ENCODE measurements around the gene GSTK1.

GSTK1 gene

DNA sequence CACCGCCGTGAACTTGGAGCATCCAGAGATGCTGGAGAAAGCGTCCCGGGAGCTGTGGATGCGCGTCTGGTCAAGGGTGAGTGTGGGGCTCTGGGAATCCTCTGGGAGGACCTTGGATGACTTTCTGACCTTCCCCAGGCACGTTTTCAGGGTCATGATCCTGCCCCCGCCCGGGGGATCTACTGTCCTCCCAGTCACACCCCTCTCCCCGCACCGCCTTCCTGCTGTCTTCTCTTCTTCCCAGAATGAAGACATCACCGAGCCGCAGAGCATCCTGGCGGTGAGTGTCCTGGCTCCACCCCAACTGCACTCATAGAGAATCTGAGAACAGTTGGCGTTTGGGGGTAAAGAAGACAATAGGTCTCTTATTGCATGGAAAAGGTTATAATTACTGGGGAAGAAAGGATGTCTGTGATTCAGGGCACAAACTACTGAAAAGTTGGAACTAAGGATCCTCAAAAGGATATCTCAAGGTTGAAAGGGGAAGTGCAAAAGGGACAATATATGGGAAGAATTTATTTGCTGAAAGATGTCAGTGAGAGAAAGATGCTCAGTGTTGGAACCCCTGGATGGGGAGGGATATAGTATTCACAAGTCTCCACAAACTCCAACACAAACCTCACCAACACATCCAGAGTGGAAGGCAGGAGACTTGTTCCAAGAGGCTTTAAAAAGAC lies 1.9 kb downstream of the GSTK1 start:
- TF ChIP-seq CTCF (conservative IDR thresholded peaks at IDR 0.05; ENCODE audit: low read depth, low read length), result no peak
- H3K4me3 ChIP-seq (ENCODE audit: low read depth, low read length), result no peak overlapping the region
- no peak for DNase-seq (ENCODE audit: low read depth)

GRCh38 chr7:143269251-143269650 lies 6.0 kb downstream of the GSTK1 start:
- H3K4me3 ChIP-seq (ENCODE audit: low read depth, low read length), result no peak overlapping the region
- no peak for DNase-seq (ENCODE audit: low read depth)
- no peak for TF ChIP-seq CTCF (conservative IDR thresholded peaks at IDR 0.05; ENCODE audit: low read depth, low read length)

GRCh38 chr7:143271240-143271639 lies 8.0 kb downstream of the GSTK1 start:
- DNase-seq (ENCODE audit: low read depth), result no peak
- no peak overlapping the region for H3K4me3 ChIP-seq (ENCODE audit: low read depth, low read length)
- TF ChIP-seq CTCF (conservative IDR thresholded peaks at IDR 0.05; ENCODE audit: low read depth, low read length), result no peak

DNA sequence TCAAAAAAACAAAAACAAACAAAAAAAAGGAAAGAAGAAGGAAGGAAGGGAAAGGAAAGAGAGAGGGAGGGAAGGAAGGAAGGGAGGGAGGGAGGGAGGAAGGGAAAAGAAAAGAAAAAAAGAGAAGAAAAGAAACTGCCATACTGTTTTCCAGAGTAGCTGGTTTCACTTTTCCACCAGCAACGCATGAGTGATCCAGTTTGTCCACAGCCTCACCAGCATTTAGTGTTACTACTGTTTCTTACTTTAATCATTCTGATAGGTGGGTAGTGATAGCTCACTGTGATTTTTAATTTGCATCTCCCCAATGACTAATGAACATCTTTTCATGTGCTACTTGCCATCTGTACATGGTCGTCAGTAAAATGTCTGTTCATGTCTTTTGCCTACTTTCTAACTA lies 9.6 kb downstream of the GSTK1 start:
- DNase-seq (ENCODE audit: low read depth), result no peak
- no peak overlapping the region for H3K4me3 ChIP-seq (ENCODE audit: low read depth, low read length)
- TF ChIP-seq CTCF (conservative IDR thresholded peaks at IDR 0.05; ENCODE audit: low read depth, low read length), result no peak

DNA sequence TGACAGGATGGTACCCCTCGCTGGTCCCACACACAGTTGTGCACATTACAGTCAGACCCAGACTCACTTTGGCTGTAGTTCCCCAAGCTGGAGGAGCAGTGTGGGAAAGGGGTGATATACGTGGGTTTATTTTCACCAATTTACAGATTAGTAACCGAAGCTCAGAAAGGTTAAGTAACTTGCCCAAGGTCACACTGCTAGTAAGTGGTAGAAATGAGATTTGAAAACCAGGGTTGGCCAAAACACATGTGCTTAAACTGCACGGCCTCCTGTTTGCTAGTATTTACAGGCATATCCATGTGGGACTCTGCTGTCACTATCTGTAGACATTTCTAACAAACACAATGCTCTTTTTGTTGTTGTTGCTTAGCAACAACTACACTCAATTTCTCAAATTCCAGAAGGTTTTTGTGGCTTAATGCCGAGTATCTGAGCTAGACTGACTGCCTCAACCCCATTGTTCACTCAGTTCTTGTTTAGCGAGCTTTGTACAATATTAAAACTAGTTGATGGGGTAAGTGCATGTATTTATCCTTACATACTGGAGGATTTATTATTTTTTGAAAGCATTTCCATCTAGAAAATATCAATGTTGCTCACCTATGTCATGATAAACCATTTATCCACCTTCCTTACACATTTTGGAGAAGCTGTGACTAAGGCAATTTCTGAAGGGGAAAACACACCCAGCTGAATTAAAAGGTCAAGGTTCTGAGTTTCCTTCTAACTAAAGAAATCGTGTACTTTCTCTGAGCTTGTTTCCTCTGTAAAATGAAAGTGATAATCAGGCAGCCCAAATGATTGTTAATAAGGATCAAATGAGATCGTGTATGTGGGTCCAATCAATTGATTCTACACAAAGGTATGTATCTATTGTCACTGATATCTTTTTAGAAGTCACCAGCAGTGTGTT lies 16.2 kb downstream of the GSTK1 start:
- no peak overlapping the region for H3K4me3 ChIP-seq (ENCODE audit: low read depth, low read length)
- DNase-seq (ENCODE audit: low read depth), result peak; percentile 86
- TF ChIP-seq CTCF (conservative IDR thresholded peaks at IDR 0.05; ENCODE audit: low read depth, low read length), result no peak

DNA sequence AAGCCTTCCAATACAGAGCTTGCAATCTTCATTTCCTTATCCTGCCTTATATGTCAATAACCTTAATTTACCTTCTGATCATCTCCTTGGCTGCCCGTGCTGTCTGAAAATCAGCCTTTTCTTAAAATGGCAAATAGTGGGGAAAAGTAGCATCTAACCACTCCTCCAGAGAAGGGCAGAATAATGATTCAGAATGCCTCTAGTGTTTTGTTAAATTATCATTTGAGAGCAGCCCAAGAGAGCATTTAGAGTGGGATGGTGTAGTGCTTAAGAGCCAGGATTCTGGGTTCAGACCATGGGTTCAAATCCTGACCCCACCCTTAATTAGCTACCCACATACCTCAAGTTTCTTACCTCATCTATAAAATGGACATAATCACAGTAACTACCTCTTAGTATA lies 16.9 kb downstream of the GSTK1 start:
- DNase-seq (ENCODE audit: low read depth), result no peak
- TF ChIP-seq CTCF (conservative IDR thresholded peaks at IDR 0.05; ENCODE audit: low read depth, low read length), result no peak
- no peak overlapping the region for H3K4me3 ChIP-seq (ENCODE audit: low read depth, low read length)

All from choroid plexus epithelial cell (primary cell).